HG03060 (cell line): ENCODE data around the gene SCYGR2.
A peak's percentile ranks its signal among the peaks of the same experiment; 100 is the strongest.

Source experiments
- ATAC-seq: cut with Tn5 transposase; IDR thresholded peaks from one replicate; pipeline ENCODE4 v1.9.1; 2021; ENCODE audit warnings: low read depth, moderate number of reproducible peaks; ENCODE audit not compliant: unreplicated experiment

Gene SCYGR2

DNA sequence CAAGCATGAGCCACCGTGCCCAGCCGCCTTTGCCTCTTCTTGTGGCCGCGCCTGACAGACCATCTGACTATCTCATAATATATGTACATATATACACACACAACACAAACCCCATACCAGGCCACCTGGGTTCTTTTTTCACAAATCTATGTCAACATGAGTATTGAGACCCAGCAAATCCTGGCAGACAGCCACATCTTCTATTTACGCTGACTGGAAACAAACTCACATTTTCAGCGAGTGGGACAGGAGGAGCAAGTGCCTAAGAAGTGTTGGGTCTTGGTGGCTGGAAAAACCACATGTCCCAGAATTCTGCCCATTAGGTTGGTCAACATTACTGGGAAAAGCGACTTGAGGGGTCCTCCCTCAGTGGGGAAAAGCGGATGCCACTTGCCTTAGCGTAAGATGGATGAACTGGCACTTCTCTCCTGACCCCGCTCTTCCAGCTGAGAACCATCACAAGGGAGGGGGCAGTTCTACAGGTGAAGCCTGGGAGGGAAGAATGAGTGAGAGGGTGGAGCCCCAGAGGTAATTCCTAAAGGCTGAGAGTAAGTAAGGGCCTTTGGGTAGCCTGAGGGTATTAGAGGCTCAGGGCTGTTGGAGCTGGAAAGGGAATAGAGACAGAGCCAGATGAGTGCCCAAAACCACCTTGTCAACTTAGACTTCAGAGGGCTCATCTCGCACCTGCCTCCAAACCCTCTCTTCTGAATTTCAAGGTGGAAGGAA, 14.0 kb downstream of the SCYGR2 start:
- no peak for ATAC-seq

DNA sequence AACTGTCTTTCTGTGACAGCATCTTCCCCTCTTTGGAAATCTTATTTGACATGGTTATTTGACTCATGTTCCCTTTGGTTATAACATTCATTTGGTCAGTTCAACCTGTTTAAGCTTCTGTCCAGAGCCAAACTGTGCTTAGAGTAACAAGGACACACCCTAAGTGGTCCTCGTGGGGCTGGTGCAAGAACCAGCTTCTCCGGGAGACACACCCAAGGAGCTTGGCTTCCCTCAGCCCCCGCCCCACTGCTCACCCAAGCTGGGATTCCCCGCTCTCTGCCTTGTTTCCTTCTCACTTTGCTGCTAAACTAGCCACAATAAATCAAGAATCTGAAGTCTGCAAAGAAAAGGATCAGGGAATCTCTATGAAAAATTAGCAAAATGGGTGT, 14.6 kb downstream of the SCYGR2 start:
- ATAC-seq, result no peak

- no peak for ATAC-seq
Measured at GRCh38 chr2:227614246-227614645, 15.6 kb downstream of the SCYGR2 start.

GRCh38 chr2:227614740-227615139, 16.0 kb downstream of the SCYGR2 start, which contains the start of gene SCYGR3:
TSS of gene SCYGR3 (minus strand) at chr2:227614840. CDS start at chr2:227614840, 0 bp downstream.
- no peak for ATAC-seq

DNA sequence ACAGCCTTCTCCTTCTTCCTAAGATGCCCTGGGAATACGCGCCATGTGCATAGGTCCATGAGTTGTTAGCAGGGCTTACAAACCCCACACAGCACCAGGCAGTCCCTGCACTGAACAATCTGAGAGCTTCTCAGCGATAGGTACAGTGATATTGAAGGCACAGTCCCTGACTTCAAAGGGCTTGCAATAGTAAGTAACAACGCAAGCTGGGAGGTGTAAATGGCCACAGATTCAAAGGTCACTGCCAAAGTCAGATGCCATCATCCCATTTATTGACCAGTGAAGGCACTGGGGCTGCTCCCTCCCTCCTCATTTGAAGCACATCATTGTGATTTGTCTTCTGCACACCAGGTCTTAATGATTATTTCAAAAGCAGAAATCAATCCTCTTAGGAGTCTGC, 16.5 kb downstream of the SCYGR2 start:
- no peak for ATAC-seq

- no peak for ATAC-seq
Measured at GRCh38 chr2:227615906-227616305, 17.2 kb downstream of the SCYGR2 start.

DNA sequence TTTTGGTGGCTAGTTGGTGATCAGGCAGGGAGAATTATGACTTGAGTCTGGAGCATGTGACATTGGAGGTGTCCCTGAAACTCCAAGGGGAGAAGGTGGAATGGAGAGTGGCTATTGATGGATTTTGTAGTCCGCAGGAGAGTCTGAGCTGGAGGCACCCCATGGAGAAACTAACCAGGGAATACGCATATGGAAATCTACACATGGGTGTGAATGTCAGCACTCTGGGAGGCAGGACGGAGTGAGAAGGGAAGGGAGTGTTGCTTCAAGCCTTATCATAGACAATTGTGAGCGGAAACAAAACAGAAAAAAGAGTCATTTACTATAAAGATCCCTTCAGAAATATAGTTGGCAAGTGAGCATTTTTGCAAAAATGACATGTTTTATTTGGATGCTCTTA, 17.9 kb downstream of the SCYGR2 start:
- ATAC-seq, result no peak

- ATAC-seq, result no peak
Measured at GRCh38 chr2:227617316-227618230, 18.9 kb downstream of the SCYGR2 start, which contains the start of gene SCYGR4. TSS of gene SCYGR4 (plus strand) at chr2:227617498. CDS start at chr2:227617498, 0 bp downstream.

- no peak for ATAC-seq
Measured at GRCh38 chr2:227623226-227623625, 24.5 kb downstream of the SCYGR2 start.

DNA sequence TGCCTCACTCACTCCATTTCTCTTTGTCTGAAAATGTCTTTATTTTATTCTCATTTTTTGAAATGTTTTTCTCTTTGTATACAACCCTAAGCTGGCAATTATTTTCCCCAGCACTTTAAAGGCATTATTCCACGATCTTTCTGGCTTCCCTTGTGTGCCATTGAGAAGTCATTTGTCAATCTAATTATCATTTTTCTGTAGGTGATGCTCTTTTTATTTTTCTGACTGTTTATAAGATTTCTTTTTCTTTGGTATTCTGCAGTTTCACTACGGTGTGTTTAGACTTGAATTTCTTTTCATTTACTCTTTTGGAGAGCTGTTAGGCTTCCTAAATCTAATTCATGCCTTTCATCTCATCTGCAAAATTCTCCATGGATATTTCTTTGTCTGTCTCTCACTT, 26.7 kb downstream of the SCYGR2 start:
- ATAC-seq, result no peak

- ATAC-seq, result no peak
Measured at GRCh38 chr2:227626580-227627151, 28.0 kb downstream of the SCYGR2 start.

DNA sequence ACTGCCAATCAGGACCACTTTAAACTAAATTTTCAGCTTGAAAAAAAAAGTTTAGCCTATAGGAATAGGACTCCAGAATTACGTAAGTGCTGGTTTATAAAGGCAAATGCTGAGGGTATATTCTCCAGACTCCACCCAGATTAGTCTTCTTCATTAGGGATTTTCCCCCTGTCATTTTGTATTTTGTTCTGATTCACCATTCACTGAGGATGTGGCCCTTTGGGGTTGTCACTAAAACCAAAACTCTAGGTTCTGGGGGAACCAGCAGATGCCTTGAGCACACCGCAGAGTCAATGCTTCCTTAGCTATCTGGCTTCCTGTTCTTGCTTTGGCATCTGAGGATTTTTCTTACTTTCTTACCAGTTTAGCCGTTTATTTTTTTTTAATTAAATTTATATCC, 29.1 kb downstream of the SCYGR2 start:
- peak; percentile 67 for ATAC-seq

DNA sequence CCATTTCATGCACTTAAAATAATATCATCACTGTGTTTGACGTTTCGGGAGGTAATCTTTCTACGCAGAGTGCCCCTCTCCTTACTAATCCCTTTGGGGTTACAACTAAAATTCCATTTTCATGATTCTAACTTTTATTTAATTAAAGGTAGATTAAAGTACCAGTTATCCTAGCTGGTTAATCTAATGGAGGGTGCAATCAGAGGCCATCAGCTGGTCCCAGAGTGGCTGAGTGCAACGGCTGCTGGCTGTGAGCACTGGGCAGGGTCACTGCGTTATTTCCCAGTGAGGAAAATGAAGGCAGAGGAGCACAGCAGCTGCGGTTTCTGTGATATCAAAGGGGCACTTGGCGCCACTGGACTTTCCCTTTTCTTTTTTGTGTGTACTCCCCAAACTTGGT, 30.7 kb downstream of the SCYGR2 start:
- no peak for ATAC-seq

DNA sequence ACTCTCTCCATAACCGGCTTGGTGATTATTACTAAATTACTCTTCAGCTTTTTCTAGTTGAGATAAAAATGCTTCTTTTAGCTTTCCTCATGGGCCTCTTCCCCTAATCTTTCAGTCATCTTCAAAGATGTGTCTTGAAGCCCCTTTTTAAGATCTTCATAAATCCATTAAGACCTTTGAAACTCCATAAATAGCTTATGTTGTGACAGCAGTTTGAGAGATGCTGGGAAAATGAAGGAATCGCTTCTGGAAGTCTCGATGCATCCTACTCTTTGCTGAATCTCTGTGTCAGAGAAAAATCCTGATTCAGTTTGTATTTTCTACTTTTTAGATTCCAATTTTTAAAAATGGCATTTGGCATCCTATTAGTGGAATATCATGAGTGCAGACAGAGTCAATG, 31.6 kb downstream of the SCYGR2 start:
- ATAC-seq, result no peak

DNA sequence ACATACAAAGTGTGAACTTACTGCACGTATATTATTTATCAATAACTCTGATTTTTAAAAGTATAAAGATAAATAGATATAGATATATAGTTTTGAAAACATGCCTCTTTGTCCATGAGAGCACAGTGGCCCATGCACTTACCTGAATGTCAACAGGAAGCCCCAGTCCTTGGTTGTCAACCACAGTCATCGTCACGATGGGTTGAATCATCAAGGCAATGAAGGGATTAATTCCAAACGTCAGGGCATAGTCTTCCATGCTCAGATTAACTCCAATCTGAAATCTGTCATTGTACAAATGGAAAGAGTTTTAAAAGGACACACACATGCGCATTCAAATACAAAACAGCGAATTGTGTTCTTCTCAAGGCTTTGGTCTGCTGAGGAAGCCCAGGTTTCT, 34.1 kb downstream of the SCYGR2 start:
- no peak for ATAC-seq

- ATAC-seq, result no peak
Measured at GRCh38 chr2:227634201-227634600, 35.5 kb downstream of the SCYGR2 start.

DNA sequence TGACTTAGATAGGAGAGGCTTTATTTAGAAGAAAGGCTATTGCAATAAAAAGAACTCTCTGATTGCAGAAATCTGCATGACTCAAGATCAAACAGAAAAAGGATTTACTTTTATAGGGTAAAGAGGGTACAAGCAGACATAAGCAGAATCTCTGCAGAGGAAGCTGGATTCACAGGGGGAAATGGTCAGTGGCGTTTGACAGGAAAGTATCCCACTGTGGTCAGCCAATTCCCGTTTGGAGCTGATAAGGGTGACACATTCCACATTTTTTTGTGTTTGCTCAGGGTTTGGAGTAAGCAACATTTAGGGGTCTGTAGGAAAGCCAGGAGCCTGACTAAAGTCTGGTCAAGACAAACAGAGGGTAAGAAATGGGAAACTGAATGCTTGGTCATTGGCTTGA, 44.0 kb downstream of the SCYGR2 start:
- ATAC-seq, result no peak

DNA sequence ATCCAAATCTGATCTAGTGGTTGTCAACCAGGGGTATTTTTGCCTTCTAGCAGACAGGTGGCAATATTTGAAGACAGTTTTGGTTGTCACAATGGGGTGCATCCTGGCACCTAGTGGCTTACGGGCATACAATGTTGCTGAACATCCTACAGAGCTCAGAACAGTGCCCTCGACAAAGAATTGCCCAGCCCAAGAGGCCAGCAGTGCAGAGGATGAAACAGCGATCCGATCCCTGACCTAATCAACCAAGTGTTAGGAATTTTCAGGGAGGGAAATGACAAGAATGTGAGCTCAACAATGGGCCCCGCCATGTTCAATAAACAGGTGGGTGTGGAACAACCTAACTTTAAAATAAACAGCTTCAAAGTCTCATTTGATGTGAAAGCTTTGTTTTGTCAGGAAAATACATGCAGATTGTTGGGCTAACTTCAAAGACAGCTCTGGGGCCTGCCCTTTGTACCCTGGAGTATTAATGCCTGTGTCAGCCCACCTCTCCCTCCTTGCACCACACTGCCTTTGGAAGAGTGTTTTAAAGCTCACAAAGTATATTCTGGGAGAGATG, 45.4 kb downstream of the SCYGR2 start:
- ATAC-seq, result no peak
